ENCODE measurements around the gene TAGLN2.
A peak's percentile ranks its signal among the peaks of the same experiment; 100 is the strongest.

TAGLN2 gene
- total RNA-seq: 136 to 270 (median 172) reads per million in 17 experiments

DNA sequence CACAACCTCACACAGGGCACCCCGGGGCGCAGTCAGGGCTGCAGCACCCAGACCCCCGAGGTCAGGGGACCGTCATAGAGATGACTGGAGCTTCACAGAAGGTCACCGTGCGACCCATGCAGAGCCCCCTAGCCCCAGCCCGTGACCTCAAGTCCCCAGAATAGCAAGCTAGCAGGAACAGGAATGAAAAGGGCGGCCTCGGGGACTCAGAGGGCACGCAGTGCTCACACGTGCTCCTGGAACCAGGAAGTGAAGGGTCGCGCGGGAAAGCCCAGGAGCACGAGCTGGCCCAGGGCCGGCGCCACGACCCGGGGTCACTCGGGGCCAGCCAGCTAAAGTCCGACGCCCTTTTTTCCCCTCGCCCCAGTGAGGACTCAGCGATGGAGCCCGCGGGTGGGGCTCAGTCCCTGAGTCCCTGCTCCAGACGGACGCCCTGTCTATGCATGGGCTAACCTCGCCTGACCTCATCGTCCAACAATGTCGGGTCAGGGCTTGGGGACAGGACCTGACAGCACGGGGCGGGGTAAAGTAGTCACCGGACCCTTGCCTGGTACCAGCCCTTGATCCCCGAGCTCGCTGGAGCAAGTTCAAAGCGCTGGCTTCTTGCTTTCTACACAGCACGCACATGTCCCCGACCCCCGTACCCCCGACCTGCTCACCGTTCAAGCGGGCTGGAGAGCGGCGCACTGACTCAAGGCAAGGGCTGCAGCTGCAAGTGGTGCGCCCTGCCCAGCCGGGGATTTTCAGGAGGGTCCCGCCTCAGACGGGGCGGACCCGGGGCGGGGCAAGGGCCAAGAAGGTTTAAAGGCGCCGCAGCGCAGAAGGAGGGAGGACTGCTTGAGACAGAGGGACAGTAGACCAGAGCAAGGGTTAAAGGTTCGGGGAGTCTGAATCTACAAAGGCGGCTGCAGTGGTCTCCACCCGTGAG, at the start of gene TAGLN2:
TSS of gene TAGLN2 (minus strand) at position 717 of the 928 bp plus-strand sequence. CDS start 4,998 bp downstream, outside the sequence.
- peak; percentile 87 to 95 (median 92) for DNase-seq

DNA sequence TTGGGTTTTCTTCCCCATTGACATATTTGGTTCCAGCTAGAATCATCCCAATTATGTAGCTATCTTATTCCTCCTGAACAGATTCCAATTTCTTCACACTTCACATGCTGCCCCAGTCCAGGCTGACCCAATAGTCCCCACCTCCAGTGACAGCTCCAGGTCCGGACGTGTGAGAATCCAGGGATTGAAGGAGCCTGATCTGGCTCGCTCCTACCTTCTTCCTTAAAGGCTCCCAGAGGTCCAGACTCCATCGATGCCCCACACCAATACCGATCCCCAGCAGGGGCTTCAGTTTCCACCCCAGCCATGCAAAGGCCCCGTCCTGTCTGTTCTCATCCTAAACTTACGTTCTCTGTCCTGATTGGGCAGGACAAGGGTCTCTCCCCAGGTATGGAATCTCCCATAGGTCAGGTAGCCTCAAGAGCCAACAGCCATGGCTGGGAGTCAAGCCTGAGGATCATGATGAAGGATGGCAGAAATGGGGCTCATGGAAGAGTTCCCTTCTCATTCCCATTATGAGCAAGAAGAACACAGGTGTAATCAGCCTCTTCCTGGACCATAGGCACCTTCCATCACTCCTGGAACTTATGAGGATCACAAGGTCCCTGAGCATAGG, 49.2 kb upstream of the TAGLN2 start:
- no peak for DNase-seq

DNA sequence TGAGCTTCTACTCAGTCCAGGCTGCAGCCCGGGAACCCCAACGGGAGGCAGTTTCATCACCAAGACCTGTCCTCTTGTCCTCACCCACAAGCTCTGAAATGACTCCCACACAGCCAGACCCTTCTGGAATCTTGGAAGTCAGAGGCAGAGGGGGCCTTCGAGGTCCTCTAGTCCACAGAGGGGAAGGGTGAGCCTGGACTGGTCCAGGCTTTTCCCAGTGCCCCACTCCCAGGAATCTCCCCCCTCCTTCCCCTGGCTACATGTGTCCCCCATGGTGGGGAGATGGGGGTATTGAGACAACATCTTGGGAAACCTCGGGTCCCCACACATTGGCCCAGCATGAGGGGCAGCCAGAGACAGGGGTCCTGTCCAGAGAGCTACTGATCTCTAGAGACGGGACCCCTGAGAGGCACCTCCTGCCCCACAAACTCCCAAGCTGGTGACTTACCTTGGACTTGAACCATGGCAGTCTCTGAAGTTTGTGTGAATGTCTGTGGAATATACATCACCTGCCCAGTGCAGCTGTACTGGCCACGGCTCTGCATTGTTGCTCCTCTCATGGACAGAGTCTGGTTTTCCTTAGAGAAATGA, 48.1 kb upstream of the TAGLN2 start:
- DNase-seq: no peak

DNA sequence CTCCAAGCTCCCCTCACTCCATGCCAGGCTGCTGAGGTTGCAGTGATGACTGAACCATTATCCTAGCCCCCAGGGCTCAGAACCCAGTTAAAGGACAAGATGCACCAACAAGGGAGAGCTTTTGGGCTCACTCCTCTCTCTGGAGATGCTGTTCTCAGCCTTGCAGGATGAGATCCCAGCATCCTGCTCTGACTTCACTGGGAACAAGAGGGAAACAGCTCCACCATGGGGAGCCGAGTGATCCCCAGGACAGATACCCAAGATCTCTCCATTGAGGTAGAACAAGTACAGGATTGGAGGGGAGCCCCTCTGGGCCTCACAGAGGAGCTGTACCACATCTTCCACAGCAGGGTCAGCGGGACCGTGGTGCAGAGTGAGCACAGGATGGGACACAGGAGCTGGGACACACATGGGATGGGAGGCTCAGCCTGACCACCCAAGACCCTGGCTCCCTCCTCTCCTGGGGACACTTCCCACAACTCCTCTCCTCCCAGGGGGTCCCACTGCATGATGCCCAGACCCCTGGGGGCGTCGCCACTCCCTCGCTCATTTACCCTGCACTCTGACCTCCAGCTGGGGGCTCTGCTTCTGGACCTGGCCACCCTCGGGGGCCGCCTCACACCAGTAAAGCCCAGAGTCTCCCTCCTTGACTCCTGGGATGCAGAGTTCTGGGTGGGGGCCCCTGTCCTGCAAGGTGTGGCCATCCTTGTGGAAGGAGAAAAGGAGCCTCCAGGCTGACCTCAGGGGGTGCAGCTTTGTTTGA, 47.3 kb upstream of the TAGLN2 start:
- DNase-seq: no peak

DNA sequence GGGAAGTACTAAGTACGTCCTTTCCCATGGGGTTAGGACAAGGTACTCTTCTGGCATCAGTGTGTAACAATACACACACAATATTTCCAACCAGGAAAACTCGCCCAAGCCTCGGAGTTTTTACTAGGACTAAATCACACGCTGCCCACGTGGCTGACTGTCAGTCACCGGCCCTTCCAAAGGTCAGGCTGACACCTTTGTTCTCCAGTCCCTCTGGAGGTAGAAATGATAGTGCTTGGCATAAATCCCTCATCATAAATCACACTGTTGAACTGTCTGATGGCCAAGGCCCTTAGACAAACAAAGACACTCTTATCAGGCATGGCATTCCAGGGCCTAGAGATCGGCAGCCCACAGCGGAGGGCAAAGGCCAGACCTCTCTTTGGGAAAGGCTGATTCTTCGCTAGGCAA, 45.6 kb upstream of the TAGLN2 start:
- no peak for DNase-seq

DNA sequence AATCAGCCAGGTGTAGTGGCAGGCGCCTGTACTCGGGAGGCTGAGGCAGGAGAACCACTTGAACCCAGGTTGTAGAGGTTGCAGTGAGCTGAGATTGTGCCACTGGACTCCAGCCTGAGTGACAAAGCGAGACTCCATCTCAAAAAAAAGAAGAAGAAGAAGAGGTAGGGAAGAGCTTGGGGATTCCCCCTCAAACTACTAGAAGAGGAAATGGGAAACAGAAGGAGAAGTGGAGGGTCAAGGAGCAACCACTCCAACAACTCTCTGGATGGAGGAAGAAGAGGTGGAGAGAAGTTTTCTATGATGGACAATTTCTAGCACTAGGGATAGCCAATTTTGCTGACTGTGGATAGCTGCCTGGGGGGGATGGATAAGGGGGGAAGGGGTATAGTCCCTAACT, 43.6 kb upstream of the TAGLN2 start:
- DNase-seq: peak in 2 of 4 experiments; percentile 15 to 65

DNA sequence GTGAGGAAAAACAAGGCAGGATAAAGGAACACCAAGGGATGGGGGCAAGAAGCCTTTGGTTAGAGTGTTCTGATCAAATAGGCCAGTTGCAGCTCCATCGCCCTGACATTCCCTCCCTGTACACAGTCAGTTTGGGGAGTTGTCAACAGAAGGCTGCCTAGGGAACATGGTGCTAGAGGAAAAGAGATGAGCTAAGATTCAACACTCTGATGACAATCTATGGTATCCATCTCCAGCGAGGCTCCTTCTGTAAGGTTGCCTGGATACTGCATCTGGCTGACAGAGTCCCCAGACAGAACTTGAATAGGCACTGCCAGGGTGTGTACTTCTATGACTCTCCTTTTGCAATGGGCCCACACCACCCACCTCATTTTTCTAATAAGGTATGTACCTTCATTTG, 40.0 kb upstream of the TAGLN2 start:
- no peak for DNase-seq

DNA sequence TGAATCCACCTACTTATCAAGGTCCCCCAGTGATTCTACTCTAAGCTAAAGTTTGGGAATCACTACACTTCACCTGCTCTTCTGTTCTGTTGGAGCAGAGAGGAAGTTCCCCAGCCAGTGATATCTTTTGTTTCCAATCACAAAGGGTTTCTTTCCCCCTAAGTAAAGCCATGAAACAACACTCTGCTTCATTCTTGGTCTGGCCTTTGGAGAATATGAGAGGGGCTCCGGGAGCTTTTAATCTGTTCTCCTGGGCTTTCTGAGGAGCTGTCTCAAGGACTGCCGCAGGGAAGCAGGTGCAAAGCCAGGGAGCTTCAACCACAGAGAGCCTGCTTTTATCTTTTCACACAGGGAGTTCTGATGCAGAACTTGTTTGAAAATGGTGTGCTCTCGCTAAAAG, 38.8 kb upstream of the TAGLN2 start:
- DNase-seq: no peak

DNA sequence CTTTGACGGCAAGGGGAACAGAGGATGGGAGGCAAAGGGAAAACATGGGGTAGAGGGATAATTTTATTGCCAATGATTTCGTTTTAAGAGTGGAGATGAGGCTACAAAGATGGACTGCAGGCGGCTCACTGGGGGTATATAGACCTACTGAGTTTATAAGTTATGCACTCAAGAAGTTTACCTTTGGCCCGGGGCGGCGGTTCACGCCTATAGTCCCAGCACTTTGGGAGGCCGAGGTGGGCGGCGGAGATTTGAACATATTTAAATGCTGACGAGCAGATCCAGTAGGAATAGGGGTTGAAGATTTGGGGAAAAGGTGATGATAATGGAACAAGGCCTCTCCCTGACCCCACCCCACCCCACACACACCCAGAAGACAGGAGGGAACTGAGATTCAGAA, 36.9 kb upstream of the TAGLN2 start:
- no peak for DNase-seq

DNA sequence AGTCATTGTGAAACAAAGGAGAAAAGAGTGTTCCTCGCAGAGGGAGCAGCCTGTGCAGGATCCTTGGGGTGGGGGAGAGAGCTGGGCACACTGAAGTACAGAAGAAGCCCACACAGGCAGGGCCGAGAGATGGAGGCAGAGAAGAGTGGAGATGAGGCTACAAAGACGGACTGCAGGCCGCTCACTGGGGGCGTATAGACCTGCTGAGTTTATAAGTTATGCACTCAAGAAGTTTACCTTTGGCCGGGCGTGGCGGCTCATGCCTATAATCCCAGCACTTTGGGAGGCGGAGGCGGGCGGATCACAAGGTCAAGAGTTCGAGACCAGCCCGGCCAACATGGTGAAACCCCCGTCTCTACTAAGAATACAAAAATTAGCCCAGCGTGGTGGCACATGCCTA, 36.3 kb upstream of the TAGLN2 start:
- no peak for DNase-seq

DNA sequence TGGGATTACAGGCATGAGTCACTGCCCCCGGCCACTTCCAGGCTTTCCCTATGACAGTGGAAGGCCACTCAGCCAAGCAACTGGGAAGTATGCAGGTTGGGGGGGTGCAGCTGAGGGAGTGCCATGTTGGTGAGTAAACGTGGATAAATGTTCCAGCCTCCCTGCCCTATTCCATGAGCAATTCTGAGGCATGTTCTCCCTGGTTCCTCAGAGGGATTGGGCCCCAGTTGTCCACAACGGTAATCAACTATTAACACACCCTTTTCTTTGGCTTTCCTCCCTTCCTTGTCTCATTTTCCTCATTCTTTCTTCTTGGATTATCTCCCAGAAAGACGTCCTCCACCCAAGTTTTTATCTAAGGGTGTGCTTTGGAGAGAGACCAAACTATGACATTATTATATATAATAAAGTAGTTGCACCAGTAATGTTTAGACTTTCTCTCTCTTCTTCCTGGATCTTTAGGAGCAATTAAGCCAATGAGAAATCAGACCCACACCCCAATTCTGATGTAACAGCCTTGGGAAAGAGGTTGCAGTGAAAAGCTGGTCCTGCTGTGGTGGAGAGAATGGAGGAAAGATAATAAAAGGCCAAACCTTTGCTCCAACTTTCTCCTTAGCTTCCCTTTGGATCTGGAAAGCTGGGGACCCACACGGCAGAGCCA, 35.5 kb upstream of the TAGLN2 start:
- no peak for DNase-seq

DNA sequence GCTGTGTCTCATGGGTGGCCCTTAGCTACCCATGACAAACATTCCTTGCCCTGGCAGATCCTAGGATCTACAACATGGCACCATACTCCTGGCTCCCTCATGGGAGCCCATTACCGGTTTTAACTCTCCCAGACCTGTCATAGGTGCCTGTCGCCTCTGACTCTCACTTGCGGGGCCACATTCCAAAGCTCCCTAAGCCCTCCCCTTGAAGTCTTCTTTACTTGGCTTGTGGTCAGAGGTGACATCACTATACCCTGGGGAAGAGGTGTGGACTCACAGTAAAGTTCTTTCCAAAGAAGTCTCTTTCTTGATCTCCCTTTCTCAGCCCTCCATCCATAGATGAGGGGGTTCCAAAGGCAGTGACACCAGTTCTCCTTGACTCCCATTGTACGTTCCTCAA, 34.1 kb upstream of the TAGLN2 start:
- DNase-seq: no peak

DNA sequence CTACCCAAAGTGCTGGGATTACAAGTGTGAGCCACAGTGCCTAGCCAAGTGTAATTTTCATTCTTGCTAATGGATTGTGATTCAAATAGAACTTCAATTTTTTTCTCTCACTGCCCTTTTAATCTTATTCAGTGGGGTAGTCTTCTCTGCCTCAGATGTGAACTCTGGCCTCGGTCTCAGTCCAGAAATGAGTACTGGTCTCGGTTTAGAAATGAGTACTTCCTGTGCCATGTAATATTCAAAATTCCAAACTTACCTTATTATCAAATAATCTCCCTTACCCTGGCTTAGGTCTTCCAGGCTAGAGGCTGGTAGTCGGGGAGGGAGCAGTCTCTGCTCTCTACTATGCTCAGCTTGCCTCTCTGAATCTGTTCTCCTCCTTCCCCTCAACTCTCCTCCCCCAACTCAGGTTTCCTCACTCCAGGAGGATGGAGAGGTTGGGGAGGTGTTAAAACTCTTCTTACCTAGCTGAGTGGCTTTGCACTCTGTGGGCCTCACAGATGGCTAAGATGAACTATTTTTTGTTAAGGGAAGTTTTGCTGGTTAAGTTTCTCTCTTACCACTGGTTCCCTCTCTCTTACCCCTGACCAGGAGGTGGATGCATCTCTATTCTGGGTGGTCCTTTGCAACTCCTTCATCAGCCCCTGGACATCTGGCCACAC, 33.5 kb upstream of the TAGLN2 start:
- no peak for DNase-seq

DNA sequence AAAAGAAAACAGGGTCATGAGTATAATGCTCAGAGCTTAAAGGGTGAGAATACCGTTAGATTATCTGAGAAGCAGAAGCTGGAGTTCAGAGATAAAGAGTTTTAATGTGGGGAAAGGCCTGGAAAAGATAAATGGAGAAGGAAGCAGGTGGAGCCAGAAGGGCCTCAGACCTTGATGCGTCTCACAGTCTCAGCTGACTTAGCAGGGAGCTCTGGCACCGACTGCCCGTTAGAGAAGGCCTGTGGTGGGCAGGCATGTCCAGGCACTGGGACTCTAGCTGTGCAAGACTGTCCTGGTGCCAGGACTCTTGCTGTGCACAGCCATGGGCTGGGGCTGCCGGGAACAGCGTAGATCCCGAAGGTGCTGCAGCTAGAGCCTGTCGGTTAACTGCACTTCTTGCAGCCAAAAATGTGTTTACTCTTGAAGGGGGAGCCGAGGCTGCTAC, 32.5 kb upstream of the TAGLN2 start:
- no peak for DNase-seq

DNA sequence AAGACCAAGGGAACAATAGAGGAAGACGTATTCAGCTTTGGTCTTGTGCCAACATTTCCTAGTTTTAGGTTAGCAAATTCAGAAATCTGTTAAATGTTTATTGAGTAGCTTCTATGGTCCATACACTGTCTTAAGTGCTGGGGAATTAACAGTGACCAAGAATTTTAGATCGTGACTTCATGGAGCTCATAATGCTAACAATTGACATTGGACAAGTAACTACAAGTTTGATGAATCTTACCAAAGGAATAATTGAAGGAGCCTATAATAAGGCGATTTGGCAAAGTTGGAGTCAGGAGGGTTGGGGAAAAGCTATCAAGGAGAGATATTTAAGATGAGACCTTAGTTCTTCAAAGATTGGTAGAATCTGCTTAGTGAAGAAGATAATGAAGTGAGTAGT, 30.1 kb upstream of the TAGLN2 start:
- DNase-seq: peak in 1 of 4 experiments; percentile 39

DNA sequence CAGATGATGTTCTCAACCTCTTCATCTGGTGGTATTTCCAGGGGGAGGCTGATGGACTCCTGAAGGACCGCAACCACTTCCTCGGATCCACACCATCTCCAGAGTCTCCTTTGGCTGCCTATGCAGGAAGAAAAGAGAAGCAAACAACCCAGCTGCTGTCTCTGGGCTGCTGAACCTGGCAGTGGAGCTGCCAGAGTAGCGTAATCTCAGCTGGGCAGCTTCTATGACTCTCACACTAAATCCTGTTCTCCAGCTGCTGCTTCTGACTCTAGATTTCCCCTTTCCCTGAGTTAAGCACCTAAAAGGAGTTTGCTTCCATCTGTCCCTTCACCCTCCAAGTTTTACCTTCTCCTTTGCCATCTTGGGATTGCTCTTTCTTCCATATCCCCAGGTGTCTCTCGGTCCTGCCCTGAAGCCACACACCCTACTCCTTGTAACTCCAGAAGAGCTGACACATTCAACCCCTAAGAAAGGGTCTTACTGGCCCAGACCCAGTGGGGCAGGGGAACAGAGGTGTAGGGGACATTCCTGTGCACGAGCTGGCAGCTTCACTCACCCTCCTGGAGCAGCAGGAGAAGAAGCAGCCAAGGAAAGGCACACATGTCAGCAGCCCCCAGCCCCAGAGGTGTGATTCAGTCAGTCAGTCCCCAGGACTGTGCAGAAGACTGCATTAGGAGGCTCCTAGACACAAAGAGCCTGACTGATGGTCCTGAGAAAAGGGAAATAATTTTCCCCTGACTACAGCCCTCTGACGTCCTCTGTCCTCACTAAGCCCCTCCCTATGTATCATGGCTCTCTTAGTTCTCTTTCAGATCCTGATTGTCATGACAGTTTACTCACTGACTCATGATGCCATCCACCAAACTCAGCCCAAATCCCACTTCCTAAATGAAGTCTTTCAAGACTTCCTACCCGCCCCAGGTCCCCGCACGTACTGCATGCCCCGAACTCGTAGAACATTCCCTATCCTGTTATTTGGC, 28.5 kb upstream of the TAGLN2 start, which contains the start of gene SLAMF9:
TSS of gene SLAMF9 (minus strand) at position 702 of the 980 bp plus-strand sequence. CDS start at position 602, 100 bp downstream.
- peak; percentile 75 to 92 (median 85) for DNase-seq

DNA sequence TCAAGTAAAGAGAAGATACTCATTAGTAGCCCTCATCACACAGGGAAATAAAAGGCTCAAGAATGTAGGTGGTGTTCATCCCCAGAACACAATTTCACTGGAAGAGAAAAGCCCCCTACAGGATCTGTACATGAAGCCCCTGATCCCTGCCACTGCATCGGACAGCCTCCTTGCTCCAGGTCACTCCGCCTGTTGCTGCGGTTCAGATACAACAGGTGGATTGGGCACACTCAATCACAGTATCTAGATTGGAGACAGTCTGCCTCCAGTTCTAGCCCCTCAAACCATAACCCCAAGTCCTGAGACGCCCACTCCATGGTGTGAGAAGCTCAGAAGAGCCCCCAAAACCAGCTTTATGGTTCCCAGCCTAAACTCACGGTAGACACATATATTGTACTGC, 27.6 kb upstream of the TAGLN2 start:
- peak in 1 of 4 experiments; percentile 0 for DNase-seq

DNA sequence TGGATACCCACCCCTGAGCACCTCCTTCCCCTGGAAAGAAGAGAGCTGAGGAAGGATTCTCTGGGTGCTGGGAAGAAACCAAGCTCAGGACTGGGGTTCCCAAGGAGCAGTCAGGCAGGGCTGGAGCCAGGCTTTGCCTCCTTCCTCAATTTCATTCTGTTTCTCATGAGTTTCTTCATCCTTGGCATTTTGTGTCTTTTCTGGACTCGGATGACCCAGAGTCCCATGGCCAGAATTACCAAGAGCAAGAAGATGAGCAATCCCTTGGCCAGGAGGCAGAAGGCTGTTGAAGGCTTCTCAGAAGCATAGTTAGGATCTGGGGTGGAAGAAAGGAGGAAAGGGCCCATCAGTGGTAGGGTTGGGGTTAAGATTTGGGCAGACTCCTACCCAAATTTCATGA, 26.2 kb upstream of the TAGLN2 start:
- peak; percentile 77 to 91 (median 85) for DNase-seq

DNA sequence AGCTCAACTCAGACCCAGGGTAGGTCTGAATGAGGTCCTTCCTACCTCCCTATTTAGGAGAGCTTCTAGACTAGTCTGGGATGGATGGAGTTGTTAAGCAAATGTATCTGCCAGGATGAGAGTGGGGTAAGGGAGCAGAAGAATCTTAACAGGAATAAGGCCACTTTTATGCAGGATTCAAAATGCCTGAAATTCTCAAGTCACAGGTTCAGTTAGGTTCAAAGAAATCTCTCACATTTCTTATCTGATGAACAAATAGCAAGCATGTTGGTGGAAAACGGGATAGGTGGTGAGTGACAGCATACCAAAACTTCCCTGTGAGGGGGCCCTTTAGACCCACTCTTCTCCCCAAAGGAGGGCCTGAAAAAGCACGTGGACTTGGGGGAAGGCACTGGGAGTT, 25.7 kb upstream of the TAGLN2 start:
- no peak for DNase-seq

DNA sequence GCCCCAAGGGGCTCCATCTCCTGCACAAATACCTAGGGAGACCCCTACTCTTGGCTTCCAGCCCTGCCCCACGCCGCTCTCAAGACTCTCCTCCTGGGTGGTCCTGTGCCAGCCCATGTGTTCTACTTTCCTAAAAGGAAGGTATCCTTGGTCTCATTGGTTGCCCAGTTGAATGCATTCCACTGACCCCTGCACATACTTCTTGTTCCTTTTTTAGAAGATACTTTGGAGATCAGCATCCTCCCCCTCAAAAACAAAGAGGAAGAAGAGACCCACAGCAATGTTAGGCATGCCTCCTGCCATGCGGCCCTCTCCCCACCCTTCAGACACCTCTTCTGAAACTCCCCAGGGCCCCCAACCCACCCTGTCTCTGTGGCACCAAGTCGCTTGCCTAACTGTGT, 24.7 kb upstream of the TAGLN2 start:
- DNase-seq: peak; percentile 54 to 77 (median 72)

All from suppressor macrophage (primary cell).